ENCODE measurements around the gene GPX4. TPM values are rescaled to one million over a fixed set of nuclear protein-coding genes. Genes with fewer than 3 reads are reported as not detected.

GPX4 gene
- total RNA-seq, 1 donor from 2014 or later = 387 TPM

GRCh38 chr19:1070931-1071791 lies 32.6 kb upstream of the GPX4 start:
- no peak overlapping the region for H3K27ac ChIP-seq
- DNase-seq = no peak
- H3K27me3 ChIP-seq = no peaks in the 10 kb centered on the region
- H3K36me3 ChIP-seq = no peaks in the 10 kb centered on the region
- no peak for ATAC-seq
- intact Hi-C loops (cut with DNase I) = no loop called here
- TF ChIP-seq CTCF (IDR thresholded peaks at IDR 0.05) = no peak
- no peak overlapping the region for H3K4me3 ChIP-seq
- H3K4me1 ChIP-seq = peaks cover 61% of the 10 kb centered on the region
- H3K9me3 ChIP-seq = no peaks in the 10 kb centered on the region

- intact Hi-C loops (cut with DNase I) = no loop called here
- Histone ChIP-seq H3K27ac (no peak overlapping the region), H3K4me3 (no peak overlapping the region), H3K4me1 (peaks cover 55% of the 10 kb centered on the region), H3K36me3 (no peaks in the 10 kb centered on the region), H3K9me3 (no peaks in the 10 kb centered on the region), H3K27me3 (no peaks in the 10 kb centered on the region)
- no peak for TF ChIP-seq CTCF (IDR thresholded peaks at IDR 0.05)
- no peak for ATAC-seq
- no peak for DNase-seq
Observed at GRCh38 chr19:1072371-1073015, 31.3 kb upstream of the GPX4 start.

GRCh38 chr19:1073063-1073955 lies 30.5 kb upstream of the GPX4 start:
- TF ChIP-seq CTCF (IDR thresholded peaks at IDR 0.05) = no peak
- peaks cover 53% of the 10 kb centered on the region for H3K4me1 ChIP-seq
- H3K27ac ChIP-seq = no peak overlapping the region
- intact Hi-C loops (cut with DNase I) = no loop called here
- H3K36me3 ChIP-seq = no peaks in the 10 kb centered on the region
- no peak overlapping the region for H3K4me3 ChIP-seq
- H3K27me3 ChIP-seq = no peaks in the 10 kb centered on the region
- no peak for DNase-seq
- ATAC-seq = no peak
- H3K9me3 ChIP-seq = no peaks in the 10 kb centered on the region

GRCh38 chr19:1073956-1074517 lies 29.8 kb upstream of the GPX4 start:
- DNase-seq = no peak
- no peaks in the 10 kb centered on the region for H3K9me3 ChIP-seq
- ATAC-seq = no peak
- H3K27me3 ChIP-seq = no peaks in the 10 kb centered on the region
- peak overlapping the region; percentile 26 for H3K4me3 ChIP-seq
- peaks cover 46% of the 10 kb centered on the region for H3K4me1 ChIP-seq
- intact Hi-C loops (cut with DNase I) = no loop called here
- no peak for TF ChIP-seq CTCF (IDR thresholded peaks at IDR 0.05)
- peak overlapping the region; percentile 58 for H3K27ac ChIP-seq
- H3K36me3 ChIP-seq = no peaks in the 10 kb centered on the region

GRCh38 chr19:1074544-1075283 lies 29.1 kb upstream of the GPX4 start:
- no peak for TF ChIP-seq CTCF (IDR thresholded peaks at IDR 0.05)
- peak overlapping the region; percentile 28 for H3K4me3 ChIP-seq
- no peaks in the 10 kb centered on the region for H3K27me3 ChIP-seq
- H3K27ac ChIP-seq = peak overlapping the region; percentile 65
- DNase-seq (peak; percentile 97), ATAC-seq (peak; percentile 78)
- H3K36me3 ChIP-seq = peaks cover 4% of the 10 kb centered on the region
- intact Hi-C loops (cut with DNase I) = no loop called here
- peaks cover 39% of the 10 kb centered on the region for H3K4me1 ChIP-seq
- H3K9me3 ChIP-seq = no peaks in the 10 kb centered on the region

All from upper lobe of right lung (tissue), 1 donor.